Activated CD4-positive, alpha-beta T cell treated with anti-CD3 and anti-CD28 coated beads, Interleukin-2, amount 50 U/mL, for 24 hours (primary cell): Measurements from ENCODE around the gene EML4.
"Not testable (repeated sequence)": the region's sequence is repeated elsewhere in the genome, so short reads cannot be mapped to it uniquely, and the experiment has no call there.

Source experiments
- DNase-seq, 2 donors: peaks; one replicate each; pipeline ENCODE4 v3.0.0-alpha.2; 2020; ENCODE audit warnings: low read depth in 1 of 2, low spot score in 1 of 2

The EML4 gene

DNA sequence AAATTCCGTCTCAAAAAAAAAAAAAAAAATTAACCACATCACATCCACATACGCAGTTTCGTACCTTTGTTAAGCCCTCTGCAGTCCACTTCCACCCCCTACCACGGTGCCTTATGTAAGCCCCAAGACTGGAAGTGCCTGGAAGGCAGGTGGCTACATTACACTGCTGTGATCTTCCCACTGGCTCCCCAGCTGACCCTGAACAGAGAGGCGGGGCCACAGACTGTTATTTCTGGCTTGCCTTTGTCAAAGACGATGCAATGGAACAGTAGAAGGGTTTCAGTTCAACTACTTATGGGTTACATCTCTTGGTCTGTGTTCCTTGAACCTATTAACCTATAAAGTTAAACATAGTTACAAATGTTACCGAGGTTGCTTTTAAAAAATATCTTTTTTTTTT is 207.6 kb downstream of the EML4 start:
- DNase-seq = no peak

- DNase-seq = no peak
These were observed 209.3 kb downstream of the EML4 start for GRCh38 chr2:42378415-42378814.

DNA sequence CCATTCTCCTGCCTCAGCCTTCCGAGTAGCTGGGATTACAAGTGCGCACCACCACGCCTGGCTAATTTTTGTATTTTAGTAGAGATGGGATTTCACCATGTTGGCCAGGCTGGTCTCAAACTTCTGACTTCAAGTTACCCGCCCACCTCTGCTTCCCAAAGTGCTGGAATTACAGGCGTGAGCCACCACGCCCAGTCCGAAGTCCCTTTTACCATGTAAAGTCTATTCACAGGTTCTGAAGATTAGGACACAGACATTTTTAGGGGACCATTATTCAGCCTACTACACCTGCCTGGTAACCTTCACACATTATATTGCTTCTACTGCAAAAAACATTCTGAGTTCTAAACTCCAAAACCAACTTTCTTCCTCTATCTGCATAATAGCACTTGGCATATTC is 210.9 kb downstream of the EML4 start:
- DNase-seq = not testable (repeated sequence)

- no peak for DNase-seq
These were observed 213.0 kb downstream of the EML4 start for GRCh38 chr2:42382144-42382543.
